HEK293 (cell line): ENCODE data around the gene LENEP.

Source experiments
- FEZF1 ChIP-seq: fragments of 450-650 bp; formaldehyde crosslinking; IDR thresholded peaks from 2 replicates; pipeline ENCODE4 v1.5.1; 2016; ENCODE audit warnings: missing biosample characterization, missing genetic modification characterization
- IKZF3 ChIP-seq: fragments of 450-650 bp; IDR thresholded peaks from 2 replicates; pipeline ENCODE4 v1.5.0; 2018; ENCODE audit warnings: missing biosample characterization, mild to moderate bottlenecking, missing genetic modification characterization, moderate library complexity
- SP7 ChIP-seq: fragments of 450-650 bp; formaldehyde crosslinking; IDR thresholded peaks from 2 replicates; pipeline ENCODE4 v1.5.1; 2016; ENCODE audit warnings: missing biosample characterization, missing genetic modification characterization
- WT1 ChIP-seq: fragments of 450-650 bp; formaldehyde crosslinking; IDR thresholded peaks from 2 replicates; pipeline ENCODE4 v1.5.1; 2016; ENCODE audit warnings: missing biosample characterization, missing genetic modification characterization
- ZEB2 ChIP-seq: fragments of 450-650 bp; formaldehyde crosslinking; IDR thresholded peaks from 2 replicates; pipeline ENCODE4 v1.5.1; 2016; ENCODE audit warnings: missing biosample characterization, missing genetic modification characterization
- ZFP37 ChIP-seq: fragments of 450-650 bp; formaldehyde crosslinking; IDR thresholded peaks from 2 replicates; pipeline ENCODE4 v1.5.1; 2016; ENCODE audit warnings: missing biosample characterization, missing genetic modification characterization
- ZNF133 ChIP-seq: fragments of 450-650 bp; formaldehyde crosslinking; IDR thresholded peaks from 2 replicates; pipeline ENCODE4 v1.5.1; 2016; ENCODE audit warnings: missing biosample characterization, missing genetic modification characterization
- ZNF223 ChIP-seq: fragments of 450-650 bp; formaldehyde crosslinking; IDR thresholded peaks from 2 replicates; pipeline ENCODE4 v1.5.1; 2016; ENCODE audit warnings: missing biosample characterization, missing genetic modification characterization
- ZNF366 ChIP-seq: fragments of 450-650 bp; formaldehyde crosslinking; conservative IDR thresholded peaks from 2 replicates; pipeline ENCODE4 v1.5.1; 2016; ENCODE audit warnings: missing biosample characterization, missing genetic modification characterization
- ZNF510 ChIP-seq: fragments of 450-650 bp; formaldehyde crosslinking; IDR thresholded peaks from 2 replicates; pipeline ENCODE4 v1.5.1; 2018; ENCODE audit warnings: mild to moderate bottlenecking, missing genetic modification characterization, missing biosample characterization; ENCODE audit not compliant: insufficient replicate concordance
- ZNF558 ChIP-seq: fragments of 450-650 bp; formaldehyde crosslinking; IDR thresholded peaks from 2 replicates; pipeline ENCODE4 v1.5.1; 2016; ENCODE audit warnings: missing biosample characterization, missing genetic modification characterization
- ZNF600 ChIP-seq: fragments of 450-650 bp; formaldehyde crosslinking; IDR thresholded peaks from 2 replicates; pipeline ENCODE4 v1.5.1; 2016; ENCODE audit warnings: missing biosample characterization, missing genetic modification characterization
- ZNF624 ChIP-seq: fragments of 450-650 bp; formaldehyde crosslinking; IDR thresholded peaks from 2 replicates; pipeline ENCODE4 v1.5.1; 2017; ENCODE audit warnings: missing biosample characterization, missing genetic modification characterization
- ZNF660 ChIP-seq: fragments of 450-650 bp; IDR thresholded peaks from 2 replicates; pipeline ENCODE4 v1.5.1; 2018; ENCODE audit warnings: missing biosample characterization, mild to moderate bottlenecking, missing genetic modification characterization
- TF ChIP-seq, protein P1 (sequence below): fragments of 450-650 bp; formaldehyde crosslinking; conservative IDR thresholded peaks from 2 replicates; pipeline ENCODE4 v1.5.1; 2016; ENCODE audit warnings: low read depth, missing biosample characterization, missing genetic modification characterization
- TF ChIP-seq, protein P2 (sequence below): fragments of 450-650 bp; formaldehyde crosslinking; IDR thresholded peaks from 2 replicates; pipeline ENCODE4 v1.5.1; 2017; ENCODE audit warnings: missing biosample characterization, missing genetic modification characterization
- TF ChIP-seq, protein P3 (sequence below): fragments of 450-650 bp; formaldehyde crosslinking; IDR thresholded peaks from 2 replicates; pipeline ENCODE4 v1.5.1; 2016; ENCODE audit warnings: missing biosample characterization, missing genetic modification characterization
- TF ChIP-seq, protein P4 (sequence below): fragments of 450-650 bp; formaldehyde crosslinking; optimal IDR thresholded peaks from 2 replicates; pipeline ENCODE3; 2016; ENCODE audit warnings: missing biosample characterization, mild to moderate bottlenecking, missing genetic modification characterization
- TF ChIP-seq, protein P5 (sequence below): fragments of 450-650 bp; formaldehyde crosslinking; IDR thresholded peaks from 2 replicates; pipeline ENCODE4 v1.5.1; 2016; ENCODE audit warnings: missing biosample characterization, missing genetic modification characterization
- TF ChIP-seq, protein P6 (sequence below): fragments of 450-650 bp; formaldehyde crosslinking; IDR thresholded peaks from 2 replicates; pipeline ENCODE4 v1.5.1; 2016; ENCODE audit warnings: missing biosample characterization, missing genetic modification characterization
- TF ChIP-seq, protein P7 (sequence below): fragments of 450-650 bp; formaldehyde crosslinking; IDR thresholded peaks from 2 replicates; pipeline ENCODE4 v1.5.1; 2016; ENCODE audit warnings: missing biosample characterization, missing genetic modification characterization

The LENEP gene

DNA sequence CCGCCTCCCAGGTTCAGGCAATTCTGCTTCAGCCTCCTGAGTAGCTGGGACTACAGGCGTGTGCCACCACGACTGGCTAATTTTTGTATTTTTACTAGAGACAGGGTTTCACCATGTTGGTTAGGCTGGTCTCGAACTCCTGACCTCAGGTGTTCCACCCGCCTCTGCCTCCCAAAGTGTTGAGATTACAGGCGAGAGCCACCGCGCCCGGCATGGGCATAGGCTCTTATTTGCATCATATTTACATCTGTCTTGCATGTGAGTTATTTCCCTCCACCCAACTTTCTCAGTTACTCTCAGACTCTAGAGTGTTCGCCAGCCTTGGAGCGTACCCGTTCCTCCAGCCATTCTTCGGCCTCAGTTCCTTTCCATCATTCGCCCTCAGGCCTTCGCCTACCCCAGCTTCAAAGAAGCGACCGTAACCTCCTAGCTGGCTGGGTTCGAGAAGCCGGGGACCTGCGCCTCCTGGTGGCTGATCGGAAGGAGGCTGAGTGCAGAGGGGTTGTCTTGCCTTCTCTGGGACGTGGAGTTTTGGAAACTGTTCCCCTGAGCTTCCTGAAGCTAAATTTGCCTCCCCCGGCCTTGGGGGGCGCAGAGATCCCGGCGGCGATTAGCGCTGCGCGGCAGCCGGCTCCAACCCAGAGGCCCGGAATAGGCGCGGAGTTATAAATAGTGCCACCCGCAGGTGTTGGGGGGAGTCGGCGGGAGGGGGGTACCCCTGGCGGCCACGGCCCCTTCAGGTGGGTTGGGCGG, 5.6 kb downstream of the LENEP start (continued):
- TF ChIP-seq, protein P1, sequence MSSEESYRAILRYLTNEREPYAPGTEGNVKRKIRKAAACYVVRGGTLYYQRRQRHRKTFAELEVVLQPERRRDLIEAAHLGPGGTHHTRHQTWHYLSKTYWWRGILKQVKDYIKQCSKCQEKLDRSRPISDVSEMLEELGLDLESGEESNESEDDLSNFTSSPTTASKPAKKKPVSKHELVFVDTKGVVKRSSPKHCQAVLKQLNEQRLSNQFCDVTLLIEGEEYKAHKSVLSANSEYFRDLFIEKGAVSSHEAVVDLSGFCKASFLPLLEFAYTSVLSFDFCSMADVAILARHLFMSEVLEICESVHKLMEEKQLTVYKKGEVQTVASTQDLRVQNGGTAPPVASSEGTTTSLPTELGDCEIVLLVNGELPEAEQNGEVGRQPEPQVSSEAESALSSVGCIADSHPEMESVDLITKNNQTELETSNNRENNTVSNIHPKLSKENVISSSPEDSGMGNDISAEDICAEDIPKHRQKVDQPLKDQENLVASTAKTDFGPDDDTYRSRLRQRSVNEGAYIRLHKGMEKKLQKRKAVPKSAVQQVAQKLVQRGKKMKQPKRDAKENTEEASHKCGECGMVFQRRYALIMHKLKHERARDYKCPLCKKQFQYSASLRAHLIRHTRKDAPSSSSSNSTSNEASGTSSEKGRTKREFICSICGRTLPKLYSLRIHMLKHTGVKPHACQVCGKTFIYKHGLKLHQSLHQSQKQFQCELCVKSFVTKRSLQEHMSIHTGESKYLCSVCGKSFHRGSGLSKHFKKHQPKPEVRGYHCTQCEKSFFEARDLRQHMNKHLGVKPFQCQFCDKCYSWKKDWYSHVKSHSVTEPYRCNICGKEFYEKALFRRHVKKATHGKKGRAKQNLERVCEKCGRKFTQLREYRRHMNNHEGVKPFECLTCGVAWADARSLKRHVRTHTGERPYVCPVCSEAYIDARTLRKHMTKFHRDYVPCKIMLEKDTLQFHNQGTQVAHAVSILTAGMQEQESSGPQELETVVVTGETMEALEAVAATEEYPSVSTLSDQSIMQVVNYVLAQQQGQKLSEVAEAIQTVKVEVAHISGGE (tag by site-specific recombination) = no peak
- TF ChIP-seq, protein P2, sequence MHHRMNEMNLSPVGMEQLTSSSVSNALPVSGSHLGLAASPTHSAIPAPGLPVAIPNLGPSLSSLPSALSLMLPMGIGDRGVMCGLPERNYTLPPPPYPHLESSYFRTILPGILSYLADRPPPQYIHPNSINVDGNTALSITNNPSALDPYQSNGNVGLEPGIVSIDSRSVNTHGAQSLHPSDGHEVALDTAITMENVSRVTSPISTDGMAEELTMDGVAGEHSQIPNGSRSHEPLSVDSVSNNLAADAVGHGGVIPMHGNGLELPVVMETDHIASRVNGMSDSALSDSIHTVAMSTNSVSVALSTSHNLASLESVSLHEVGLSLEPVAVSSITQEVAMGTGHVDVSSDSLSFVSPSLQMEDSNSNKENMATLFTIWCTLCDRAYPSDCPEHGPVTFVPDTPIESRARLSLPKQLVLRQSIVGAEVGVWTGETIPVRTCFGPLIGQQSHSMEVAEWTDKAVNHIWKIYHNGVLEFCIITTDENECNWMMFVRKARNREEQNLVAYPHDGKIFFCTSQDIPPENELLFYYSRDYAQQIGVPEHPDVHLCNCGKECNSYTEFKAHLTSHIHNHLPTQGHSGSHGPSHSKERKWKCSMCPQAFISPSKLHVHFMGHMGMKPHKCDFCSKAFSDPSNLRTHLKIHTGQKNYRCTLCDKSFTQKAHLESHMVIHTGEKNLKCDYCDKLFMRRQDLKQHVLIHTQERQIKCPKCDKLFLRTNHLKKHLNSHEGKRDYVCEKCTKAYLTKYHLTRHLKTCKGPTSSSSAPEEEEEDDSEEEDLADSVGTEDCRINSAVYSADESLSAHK (tag by site-specific recombination) = peak; percentile 89
- TF ChIP-seq, protein P3, sequence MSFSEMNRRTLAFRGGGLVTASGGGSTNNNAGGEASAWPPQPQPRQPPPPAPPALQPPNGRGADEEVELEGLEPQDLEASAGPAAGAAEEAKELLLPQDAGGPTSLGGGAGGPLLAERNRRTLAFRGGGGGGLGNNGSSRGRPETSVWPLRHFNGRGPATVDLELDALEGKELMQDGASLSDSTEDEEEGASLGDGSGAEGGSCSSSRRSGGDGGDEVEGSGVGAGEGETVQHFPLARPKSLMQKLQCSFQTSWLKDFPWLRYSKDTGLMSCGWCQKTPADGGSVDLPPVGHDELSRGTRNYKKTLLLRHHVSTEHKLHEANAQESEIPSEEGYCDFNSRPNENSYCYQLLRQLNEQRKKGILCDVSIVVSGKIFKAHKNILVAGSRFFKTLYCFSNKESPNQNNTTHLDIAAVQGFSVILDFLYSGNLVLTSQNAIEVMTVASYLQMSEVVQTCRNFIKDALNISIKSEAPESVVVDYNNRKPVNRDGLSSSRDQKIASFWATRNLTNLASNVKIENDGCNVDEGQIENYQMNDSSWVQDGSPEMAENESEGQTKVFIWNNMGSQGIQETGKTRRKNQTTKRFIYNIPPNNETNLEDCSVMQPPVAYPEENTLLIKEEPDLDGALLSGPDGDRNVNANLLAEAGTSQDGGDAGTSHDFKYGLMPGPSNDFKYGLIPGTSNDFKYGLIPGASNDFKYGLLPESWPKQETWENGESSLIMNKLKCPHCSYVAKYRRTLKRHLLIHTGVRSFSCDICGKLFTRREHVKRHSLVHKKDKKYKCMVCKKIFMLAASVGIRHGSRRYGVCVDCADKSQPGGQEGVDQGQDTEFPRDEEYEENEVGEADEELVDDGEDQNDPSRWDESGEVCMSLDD = peak; percentile 66
- TF ChIP-seq, protein P4, sequence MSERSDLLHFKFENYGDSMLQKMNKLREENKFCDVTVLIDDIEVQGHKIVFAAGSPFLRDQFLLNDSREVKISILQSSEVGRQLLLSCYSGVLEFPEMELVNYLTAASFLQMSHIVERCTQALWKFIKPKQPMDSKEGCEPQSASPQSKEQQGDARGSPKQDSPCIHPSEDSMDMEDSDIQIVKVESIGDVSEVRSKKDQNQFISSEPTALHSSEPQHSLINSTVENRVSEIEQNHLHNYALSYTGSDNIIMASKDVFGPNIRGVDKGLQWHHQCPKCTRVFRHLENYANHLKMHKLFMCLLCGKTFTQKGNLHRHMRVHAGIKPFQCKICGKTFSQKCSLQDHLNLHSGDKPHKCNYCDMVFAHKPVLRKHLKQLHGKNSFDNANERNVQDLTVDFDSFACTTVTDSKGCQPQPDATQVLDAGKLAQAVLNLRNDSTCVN (tag by site-specific recombination) = peak; percentile 19
- TF ChIP-seq WT1 (tag by site-specific recombination) (no peak), ZEB2 (0 out of 2 replicates have a peak, but pooled peaks have one; percentile 55), ZNF223 (tag by site-specific recombination) (no peak), FEZF1 (tag by site-specific recombination) (no peak), ZNF510 (tag by site-specific recombination) (no peak), IKZF3 (tag by site-specific recombination) (peak; percentile 41), ZNF133 (tag by site-specific recombination) (no peak), ZNF624 (tag by site-specific recombination) (0 out of 2 replicates have a peak, but pooled peaks have one; percentile 39), ZNF600 (tag by site-specific recombination) (0 out of 2 replicates have a peak, but pooled peaks have one; percentile 12), ZNF366 (tag by site-specific recombination) (peak; percentile 51; the same call in 1 of the 2 replicates), SP7 (tag by site-specific recombination) (peak; percentile 40; the same call in 1 of the 2 replicates), ZNF558 (tag by site-specific recombination) (no peak), ZNF660 (tag by site-specific recombination) (peak; percentile 53; the same call in 1 of the 2 replicates), ZFP37 (tag by site-specific recombination) (0 out of 2 replicates have a peak, but pooled peaks have one; percentile 42)
- TF ChIP-seq, protein P5, sequence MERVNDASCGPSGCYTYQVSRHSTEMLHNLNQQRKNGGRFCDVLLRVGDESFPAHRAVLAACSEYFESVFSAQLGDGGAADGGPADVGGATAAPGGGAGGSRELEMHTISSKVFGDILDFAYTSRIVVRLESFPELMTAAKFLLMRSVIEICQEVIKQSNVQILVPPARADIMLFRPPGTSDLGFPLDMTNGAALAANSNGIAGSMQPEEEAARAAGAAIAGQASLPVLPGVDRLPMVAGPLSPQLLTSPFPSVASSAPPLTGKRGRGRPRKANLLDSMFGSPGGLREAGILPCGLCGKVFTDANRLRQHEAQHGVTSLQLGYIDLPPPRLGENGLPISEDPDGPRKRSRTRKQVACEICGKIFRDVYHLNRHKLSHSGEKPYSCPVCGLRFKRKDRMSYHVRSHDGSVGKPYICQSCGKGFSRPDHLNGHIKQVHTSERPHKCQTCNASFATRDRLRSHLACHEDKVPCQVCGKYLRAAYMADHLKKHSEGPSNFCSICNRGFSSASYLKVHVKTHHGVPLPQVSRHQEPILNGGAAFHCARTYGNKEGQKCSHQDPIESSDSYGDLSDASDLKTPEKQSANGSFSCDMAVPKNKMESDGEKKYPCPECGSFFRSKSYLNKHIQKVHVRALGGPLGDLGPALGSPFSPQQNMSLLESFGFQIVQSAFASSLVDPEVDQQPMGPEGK (tag by site-specific recombination) = peak; percentile 84
- TF ChIP-seq, protein P6, sequence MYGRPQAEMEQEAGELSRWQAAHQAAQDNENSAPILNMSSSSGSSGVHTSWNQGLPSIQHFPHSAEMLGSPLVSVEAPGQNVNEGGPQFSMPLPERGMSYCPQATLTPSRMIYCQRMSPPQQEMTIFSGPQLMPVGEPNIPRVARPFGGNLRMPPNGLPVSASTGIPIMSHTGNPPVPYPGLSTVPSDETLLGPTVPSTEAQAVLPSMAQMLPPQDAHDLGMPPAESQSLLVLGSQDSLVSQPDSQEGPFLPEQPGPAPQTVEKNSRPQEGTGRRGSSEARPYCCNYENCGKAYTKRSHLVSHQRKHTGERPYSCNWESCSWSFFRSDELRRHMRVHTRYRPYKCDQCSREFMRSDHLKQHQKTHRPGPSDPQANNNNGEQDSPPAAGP (tag by site-specific recombination) = 0 out of 2 replicates have a peak, but pooled peaks have one; percentile 15
- TF ChIP-seq, protein P7, sequence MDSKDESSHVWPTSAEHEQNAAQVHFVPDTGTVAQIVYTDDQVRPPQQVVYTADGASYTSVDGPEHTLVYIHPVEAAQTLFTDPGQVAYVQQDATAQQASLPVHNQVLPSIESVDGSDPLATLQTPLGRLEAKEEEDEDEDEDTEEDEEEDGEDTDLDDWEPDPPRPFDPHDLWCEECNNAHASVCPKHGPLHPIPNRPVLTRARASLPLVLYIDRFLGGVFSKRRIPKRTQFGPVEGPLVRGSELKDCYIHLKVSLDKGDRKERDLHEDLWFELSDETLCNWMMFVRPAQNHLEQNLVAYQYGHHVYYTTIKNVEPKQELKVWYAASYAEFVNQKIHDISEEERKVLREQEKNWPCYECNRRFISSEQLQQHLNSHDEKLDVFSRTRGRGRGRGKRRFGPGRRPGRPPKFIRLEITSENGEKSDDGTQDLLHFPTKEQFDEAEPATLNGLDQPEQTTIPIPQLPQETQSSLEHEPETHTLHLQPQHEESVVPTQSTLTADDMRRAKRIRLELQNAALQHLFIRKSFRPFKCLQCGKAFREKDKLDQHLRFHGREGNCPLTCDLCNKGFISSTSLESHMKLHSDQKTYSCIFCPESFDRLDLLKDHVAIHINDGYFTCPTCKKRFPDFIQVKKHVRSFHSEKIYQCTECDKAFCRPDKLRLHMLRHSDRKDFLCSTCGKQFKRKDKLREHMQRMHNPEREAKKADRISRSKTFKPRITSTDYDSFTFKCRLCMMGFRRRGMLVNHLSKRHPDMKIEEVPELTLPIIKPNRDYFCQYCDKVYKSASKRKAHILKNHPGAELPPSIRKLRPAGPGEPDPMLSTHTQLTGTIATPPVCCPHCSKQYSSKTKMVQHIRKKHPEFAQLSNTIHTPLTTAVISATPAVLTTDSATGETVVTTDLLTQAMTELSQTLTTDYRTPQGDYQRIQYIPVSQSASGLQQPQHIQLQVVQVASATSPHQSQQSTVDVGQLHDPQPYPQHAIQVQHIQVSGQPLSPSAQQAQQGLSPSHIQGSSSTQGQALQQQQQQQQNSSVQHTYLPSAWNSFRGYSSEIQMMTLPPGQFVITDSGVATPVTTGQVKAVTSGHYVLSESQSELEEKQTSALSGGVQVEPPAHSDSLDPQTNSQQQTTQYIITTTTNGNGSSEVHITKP (tag by site-specific recombination) = 0 out of 2 replicates have a peak, but pooled peaks have one; percentile 17
